Kidney (tissue), 14 donors: ENCODE data around the gene MAN2A1. TPM values are rescaled to one million over a fixed set of nuclear protein-coding genes. Genes with fewer than 3 reads are reported as not detected.

ENCODE experiments used
- DNase-seq, 5 donors: peaks; one replicate each; pipeline ENCODE4 v3.0.0-alpha.2; 2013 to 2020
- FAIRE-seq: peaks from 2 replicates; lab custom pipeline; 2012; peaks lifted over from hg19 to GRCh38; lab: Jason Lieb, UNC
- H3K27ac ChIP-seq, 2 donors: one replicate each; pipeline ENCODE4 v1.7.0; 2013; ENCODE audit warnings: low read depth in 2 of 2, low read length in 2 of 2, inconsistent platforms in 1 of 2
- H3K27me3 ChIP-seq: one replicate; pipeline ENCODE4 v1.7.1; 2013; ENCODE audit warnings: low read length, inconsistent platforms; ENCODE audit not compliant: control insufficient read depth, insufficient read depth
- H3K36me3 ChIP-seq, 3 donors: one replicate each; pipeline versions ENCODE4 v1.7.0 to v1.7.1; 2013; ENCODE audit warnings: low read length in 3 of 3, control low read depth in 1 of 3, inconsistent platforms in 1 of 3; ENCODE audit not compliant: insufficient read depth in 3 of 3, control insufficient read depth in 2 of 3
- H3K4me1 ChIP-seq, 3 donors: one replicate each; pipeline versions ENCODE4 v1.7.0 to v1.7.1; 2013; ENCODE audit warnings: low read length in 3 of 3, inconsistent platforms in 1 of 3, low read depth in 1 of 3; ENCODE audit not compliant: control insufficient read depth in 2 of 3, insufficient read depth in 2 of 3
- H3K4me3 ChIP-seq, 3 donors: one replicate each; pipeline versions ENCODE4 v1.7.0 to v1.8.1; 2013; ENCODE audit warnings: low read length in 3 of 3, control low read depth in 1 of 3, inconsistent platforms in 1 of 3
- H3K9ac ChIP-seq, 3 donors: one replicate each; pipeline versions ENCODE4 v1.7.0 to v1.7.1; 2013; ENCODE audit warnings: low read length in 3 of 3, control low read depth in 1 of 3, inconsistent platforms in 1 of 3
- H3K9me3 ChIP-seq, 3 donors: one replicate each; pipeline versions ENCODE4 v1.7.0 to v1.7.1; 2013; ENCODE audit warnings: low read length in 3 of 3, control low read depth in 1 of 3, inconsistent platforms in 1 of 3; ENCODE audit not compliant: control insufficient read depth in 2 of 3, insufficient read depth in 1 of 3
- CTCF ChIP-seq: IDR thresholded peaks from 3 replicates; pipeline ENCODE4 v1.5.1; 2012; ENCODE audit warnings: mild to moderate bottlenecking, moderate library complexity, borderline replicate concordance; ENCODE audit not compliant: insufficient read depth; ENCODE audit errors: extremely low read depth
- intact Hi-C: fragments of 100-400 bp; cut with DNase I; formaldehyde crosslinking; loops from one replicate; pipeline ENCODE4 v1.11.1; 2022
- polyA plus RNA-seq: library from polyadenylated mRNA; stranded (reverse); fragments of 350-450 nt; fragmentation: Illumina TruSeq; extraction: RNeasy Lipid Tissue Mini Kit (QIAGEN cat#74804); gene quantifications from one replicate; pipeline ENCODE4 v1.2.3, GENCODE V29; 2014; ENCODE audit warnings: low read depth, low replicate concordance; ENCODE audit not compliant: insufficient read depth
- total RNA-seq: library from RNA; stranded (reverse); fragmentation: NEBNext Ultra II Directional; extraction: Animal tissue kit (Norgen Biotek cat#: 25700); gene quantifications from one replicate; pipeline ENCODE4 v1.2.1, GENCODE V29; 2021
- donor health status: control.
- donor health status: control.
- donor health status: control.
- donor health status: control.
- donor health status: control.
- donor health status: DM: yes; HTN: yes; CAD: no.
- donor health status: Normal renal cell carcinoma (clear cell type).

MAN2A1 gene
- total and polyA plus RNA-seq, 2 donors from 2014 or later: 12.7 to 69.9 TPM

DNA sequence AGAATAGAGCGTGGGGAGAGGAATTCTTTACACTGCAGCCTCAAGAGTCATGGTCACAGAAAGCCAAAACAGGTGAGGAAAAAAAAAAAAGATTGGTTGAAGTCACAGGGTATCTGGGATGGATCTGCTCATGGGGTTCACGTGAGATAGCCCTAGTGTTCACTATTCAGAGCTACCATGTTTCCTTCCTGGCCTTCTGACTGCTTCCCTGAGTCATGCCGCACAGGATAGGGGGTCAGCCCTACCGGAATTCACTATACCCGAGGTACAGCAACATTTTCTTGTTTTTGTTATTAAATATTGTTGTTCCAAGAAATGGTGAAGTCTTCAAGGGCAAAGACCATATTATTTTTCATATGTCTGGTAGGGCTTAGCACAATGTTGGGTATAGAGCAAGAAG, 21.5 kb upstream of the MAN2A1 start:
- TF ChIP-seq CTCF: no peak
- no peak for DNase-seq
- Histone ChIP-seq H3K4me3 (no peak overlapping the region), H3K9ac (no peak overlapping the region), H3K9me3 (no peaks in the 10 kb centered on the region), H3K36me3 (no peaks in the 10 kb centered on the region), H3K27me3 (no peaks in the 10 kb centered on the region), H3K4me1 (no peaks in the 10 kb centered on the region), H3K27ac (no peak overlapping the region)
- intact Hi-C loops: no loop called here
- no peak for FAIRE-seq

DNA sequence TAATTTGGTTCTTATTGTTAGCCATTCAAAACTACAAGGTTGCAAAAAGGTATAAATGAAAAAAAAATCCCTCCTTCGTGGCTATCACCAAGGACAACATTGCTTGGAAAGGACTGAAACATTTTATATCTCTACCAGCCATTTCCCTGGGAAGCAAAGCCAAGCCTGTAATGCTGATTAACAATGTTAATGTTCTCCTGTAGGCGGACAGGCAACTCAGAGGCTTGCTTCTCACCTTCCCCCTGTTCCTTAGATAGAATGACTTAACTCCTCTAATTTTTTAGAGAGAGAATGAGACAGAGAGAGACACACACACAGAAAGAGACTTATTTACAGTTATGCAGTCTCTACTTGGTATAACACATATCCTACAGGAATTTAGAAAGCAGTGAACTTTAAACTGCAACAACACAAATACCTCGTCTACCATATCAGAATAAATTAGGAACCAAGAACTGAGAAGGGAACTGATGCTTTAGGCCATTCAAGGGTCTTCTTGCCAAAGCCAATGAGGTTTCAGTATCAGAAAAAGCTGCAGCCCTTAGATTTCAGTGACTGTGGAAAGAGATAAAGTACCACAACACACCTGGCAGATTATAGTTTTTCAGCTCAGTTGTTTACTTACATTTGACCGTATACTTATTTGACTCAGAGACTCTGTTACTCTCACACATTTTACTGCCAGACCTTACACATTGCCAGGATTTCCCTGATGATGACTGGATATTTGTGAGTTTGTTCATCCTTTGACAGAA, 20.9 kb upstream of the MAN2A1 start:
- no peaks in the 10 kb centered on the region for H3K27me3 ChIP-seq
- no peak overlapping the region for H3K4me3 ChIP-seq
- no peak for DNase-seq
- no peaks in the 10 kb centered on the region for H3K4me1 ChIP-seq
- FAIRE-seq: no peak
- H3K27ac ChIP-seq: no peak overlapping the region
- no peaks in the 10 kb centered on the region for H3K36me3 ChIP-seq
- TF ChIP-seq CTCF: no peak
- H3K9me3 ChIP-seq: no peaks in the 10 kb centered on the region
- intact Hi-C loops: no loop called here
- no peak overlapping the region for H3K9ac ChIP-seq

- Histone ChIP-seq H3K9me3 (no peaks in the 10 kb centered on the region), H3K9ac (no peak overlapping the region), H3K36me3 (no peaks in the 10 kb centered on the region), H3K4me1 (no peaks in the 10 kb centered on the region), H3K4me3 (no peak overlapping the region), H3K27ac (no peak overlapping the region), H3K27me3 (no peaks in the 10 kb centered on the region)
- no peak for TF ChIP-seq CTCF
- intact Hi-C loops: no loop called here
- FAIRE-seq: no peak
- no peak for DNase-seq
These were observed 19.6 kb upstream of the MAN2A1 start for GRCh38 chr5:109669991-109670706.
